IPS-18c (cell line): ENCODE results near the gene PAIP2.
"Not testable (repeated sequence)": the region's sequence is repeated elsewhere in the genome, so short reads cannot be mapped to it uniquely, and the experiment has no call there.

Source experiments
- H3K4me3 ChIP-seq: 2 replicates; pipeline ENCODE4 v1.7.0; 2013; ENCODE audit warnings: low read depth, mild to moderate bottlenecking, low read length, moderate library complexity; ENCODE audit not compliant: insufficient read depth
- H3K9me3 ChIP-seq: one replicate; pipeline ENCODE4 v1.6.1; 2013; ENCODE audit warnings: mild to moderate bottlenecking, low read length, moderate library complexity; ENCODE audit not compliant: control insufficient read depth, insufficient read depth

Gene PAIP2

DNA sequence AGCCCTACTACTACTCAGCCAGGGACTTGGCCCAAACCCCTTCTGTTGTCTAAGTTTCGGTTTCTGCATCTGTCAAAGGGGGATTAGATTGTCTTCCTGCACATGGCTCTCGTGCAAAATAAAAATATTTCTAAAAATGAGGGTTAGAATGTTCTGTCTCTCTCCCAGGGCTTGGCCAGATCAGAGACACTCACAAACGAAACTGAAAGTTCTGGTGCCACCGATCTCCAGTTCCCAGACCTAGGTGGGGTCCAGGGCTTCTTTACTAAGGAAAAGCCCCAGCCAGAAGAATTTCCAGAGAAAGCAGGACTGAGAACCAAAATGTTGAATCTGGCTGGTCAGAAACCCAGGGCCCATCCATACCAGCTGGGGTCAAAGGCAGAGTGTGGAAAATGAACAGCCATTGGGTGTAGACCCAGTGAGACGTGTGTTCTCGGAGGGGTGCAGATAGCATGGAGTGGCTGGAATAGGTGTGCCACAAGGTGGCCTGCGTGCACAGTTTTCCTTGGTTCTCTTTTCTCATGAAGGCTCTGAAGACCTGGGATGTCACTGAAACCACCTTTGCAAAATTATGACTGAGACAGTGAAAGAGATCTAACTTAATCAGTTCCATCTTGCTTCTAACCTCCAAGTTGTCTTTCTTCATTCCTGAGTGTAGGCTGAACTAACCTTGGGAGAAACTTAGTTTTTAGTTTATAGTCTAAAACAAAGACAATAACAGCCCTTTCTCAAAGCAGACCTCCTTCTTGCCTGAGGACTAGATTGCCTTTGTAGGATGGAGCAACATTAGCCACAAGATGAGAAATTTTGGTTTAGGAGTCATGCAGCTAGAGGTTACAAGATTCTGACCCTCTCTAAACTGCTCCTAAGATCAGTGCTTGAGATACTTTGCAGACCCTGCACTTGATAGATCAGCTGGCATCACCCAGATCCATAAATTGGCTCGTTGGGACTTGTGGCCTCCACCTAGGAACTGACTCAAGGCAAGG, 43.7 kb downstream of the PAIP2 start:
- no peak overlapping the region for H3K4me3 ChIP-seq

DNA sequence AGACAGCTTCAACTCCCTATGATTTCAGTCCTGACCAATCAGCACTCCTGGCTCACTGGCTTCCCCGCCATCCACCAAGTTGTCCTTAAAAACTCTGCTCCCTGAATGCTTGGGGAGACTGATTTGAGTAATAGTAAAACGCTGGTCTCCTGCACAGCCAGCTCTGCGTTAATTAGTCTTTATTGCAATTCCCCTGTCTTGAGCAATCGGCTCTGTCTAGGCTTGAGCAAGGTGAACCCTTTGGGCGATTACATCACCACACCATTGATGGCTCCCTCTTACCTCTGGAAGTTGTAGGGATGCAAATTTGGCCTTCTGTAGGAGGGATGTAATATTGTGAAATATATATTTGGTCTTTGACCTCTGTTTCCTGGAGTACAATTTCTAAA, 44.4 kb downstream of the PAIP2 start:
- Histone ChIP-seq H3K9me3 (no peaks in the 10 kb centered on the region), H3K4me3 (no peak overlapping the region)

More for the DNA sequence above, 43.7 kb downstream of the PAIP2 start:
- H3K9me3 ChIP-seq, result no peaks in the 10 kb centered on the region

DNA sequence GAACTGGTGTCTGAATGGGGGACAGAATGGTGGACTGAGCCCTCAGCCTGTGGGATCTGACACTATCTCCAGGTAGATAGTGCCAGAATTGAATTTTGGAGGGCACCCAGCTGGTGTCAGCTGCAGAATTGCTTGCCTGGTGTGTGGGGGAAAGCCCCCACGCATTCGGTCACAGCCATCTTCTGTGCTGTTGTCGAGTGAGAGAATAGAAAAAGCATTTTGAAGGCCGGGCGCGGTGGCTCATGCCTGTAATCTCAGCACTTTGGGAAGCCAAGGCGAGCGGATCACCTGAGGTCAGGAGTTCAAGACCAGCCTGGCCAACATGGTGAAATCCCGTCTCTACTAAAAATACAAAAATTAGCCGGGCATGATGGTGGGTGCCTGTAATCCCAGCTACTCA, 45.3 kb downstream of the PAIP2 start:
- not testable (repeated sequence) for H3K4me3 ChIP-seq, H3K9me3 ChIP-seq

DNA sequence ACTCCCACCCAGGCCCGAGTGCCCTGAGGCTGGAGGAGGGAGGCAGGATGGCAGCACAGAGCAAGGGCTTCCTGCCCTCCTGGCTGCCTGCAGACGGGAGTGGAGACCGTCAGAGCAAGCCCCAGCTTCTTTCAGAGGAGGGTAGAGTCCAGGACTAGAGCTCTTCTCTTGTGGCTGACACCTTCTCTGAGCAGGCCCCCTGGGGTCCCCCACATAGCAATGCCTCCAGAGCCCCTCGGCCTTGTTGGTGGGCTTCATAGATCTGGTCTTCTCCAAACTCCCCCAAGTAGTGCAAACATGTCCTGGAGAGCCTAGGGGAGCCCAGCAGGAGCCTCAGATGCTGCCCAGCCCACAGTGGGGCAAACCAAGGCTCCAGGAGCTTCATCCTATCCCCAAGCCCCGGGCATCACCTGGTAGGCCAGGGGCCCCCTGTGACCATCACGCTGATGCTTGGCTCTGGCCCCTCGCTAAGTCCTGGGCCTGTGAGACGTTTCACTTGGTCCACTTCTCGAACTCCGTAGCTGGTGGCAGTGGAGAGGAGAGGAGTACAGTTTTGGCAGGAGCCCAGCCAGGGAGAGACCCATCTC, 46.0 kb downstream of the PAIP2 start:
- no peak overlapping the region for H3K4me3 ChIP-seq
- H3K9me3 ChIP-seq, result no peaks in the 10 kb centered on the region

DNA sequence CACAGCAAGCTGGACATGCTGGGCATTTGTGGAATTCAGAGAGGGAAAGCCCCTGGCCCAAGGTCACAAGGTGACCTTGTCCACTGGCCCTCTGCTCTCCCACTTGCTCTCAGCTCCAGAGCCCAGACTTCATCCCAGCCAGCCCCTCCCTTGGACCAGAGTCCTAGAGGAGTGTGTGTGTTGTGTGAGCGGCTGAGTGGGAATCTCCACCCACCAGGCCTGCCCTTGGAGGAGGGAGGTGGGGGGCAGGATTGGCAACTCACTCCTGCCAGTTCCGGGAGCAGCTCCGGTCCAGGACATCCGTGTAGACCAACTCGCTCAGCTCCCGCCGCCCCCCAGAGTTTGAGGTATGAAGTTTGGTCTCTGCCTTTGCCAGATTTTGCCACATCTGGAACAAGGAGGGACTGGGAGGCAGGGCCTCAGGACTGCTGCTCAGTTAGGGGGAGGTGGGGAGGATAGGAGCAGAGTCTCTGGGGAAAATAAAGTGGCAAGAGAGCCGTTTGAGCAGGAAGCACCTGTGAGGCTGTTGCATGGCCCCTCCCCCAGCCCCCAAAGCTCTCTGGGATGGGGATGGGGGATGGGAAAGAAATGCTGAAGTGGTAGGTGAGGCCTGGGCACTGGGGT, 46.7 kb downstream of the PAIP2 start:
- H3K9me3 ChIP-seq, result no peaks in the 10 kb centered on the region
- no peak overlapping the region for H3K4me3 ChIP-seq

DNA sequence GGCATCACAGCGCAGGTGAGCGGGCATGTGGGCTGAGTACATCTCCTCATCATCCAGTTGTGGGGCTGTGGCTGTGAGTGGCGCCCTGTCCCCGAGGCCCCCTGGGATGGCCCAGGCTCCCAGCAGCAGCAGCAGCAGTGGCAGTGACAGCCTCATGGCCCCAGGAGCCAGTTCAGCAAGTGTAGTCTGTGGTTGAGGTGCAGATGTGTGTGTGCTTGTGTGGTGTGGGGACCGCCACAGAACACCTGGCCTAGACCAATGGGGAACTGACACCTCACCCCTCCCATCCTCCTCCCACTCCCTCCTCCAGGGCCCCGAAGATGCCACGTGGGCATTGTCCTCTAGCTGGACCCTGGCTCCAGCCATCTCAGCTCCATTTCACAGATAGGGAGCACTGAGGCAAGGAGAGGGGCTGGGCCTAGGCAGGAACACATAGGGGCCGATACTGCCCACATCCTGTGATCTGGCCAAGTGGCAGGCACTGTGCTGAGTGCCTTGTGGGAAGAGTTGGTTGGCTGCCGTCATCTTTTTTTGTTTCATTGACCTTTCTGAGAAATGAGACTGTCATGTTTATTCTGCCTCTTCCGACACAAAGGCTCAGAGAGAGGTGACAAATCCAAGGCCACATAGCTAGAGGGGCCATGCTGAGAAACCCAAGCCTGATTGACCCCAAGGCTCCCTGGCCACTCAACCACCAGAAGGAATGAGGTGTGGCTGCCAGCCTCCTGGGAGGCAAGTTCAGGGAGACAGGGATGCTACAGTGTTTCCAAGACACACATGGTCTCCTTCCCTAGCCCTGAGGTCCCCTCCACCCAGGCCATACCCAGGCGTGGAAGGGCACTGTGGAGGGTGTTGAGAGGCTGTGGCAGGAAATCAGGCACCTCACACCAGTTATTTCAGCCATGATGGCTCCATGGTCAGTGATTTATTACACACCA, 48.3 kb downstream of the PAIP2 start, which contains the start of gene MZB1:
Gene MZB1 (minus strand): TSS at position 213 of the 938 bp plus-strand sequence. CDS start 57 bp downstream, at position 156.
- no peaks in the 10 kb centered on the region for H3K9me3 ChIP-seq
- no peak within 1 kb of the TSS for H3K4me3 ChIP-seq

DNA sequence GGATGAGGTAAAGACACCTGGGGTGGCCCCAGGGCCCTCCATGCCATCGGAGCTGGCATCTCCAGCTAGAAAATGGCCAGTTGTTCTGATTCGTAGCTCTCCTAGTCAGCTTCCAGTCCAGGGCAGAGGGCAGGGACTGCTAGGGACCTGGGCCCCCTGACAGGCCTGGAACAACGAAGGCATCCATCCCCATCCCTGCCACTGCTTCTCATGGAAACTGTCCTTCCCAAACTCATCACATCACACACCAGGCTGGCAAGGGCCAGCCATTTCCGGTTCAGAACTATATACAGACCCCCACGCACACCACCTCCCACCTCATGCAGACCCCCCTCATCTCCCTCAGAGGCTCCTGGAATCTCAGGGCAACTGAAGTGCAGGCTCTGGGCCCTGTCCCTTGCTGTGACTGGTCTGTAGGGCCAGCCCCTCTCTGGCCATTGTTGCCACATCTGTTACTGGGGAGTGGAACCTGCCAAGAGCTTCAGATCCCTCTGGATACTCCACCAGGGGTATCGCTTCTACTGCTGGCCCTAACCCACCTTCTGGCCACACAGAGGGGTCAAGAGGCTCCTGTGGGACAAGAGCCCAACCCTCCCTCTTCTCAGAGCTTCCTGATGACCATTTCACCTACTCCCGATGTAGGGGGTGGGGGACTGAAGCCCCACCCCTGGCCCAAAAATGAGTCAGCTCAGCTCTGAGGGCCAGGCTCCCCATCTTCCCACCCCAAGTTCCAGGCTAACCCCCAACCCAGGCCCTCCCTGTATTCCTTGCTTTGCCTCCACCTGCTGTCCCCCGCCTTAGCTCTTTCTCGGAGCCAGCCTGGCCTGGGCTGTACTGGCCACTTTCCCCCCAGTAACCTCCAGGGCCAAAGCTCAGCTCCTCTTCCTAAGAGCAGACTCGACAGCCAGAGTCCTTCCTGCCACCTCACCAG, 49.2 kb downstream of the PAIP2 start:
- Histone ChIP-seq H3K9me3 (no peaks in the 10 kb centered on the region), H3K4me3 (no peak overlapping the region)

DNA sequence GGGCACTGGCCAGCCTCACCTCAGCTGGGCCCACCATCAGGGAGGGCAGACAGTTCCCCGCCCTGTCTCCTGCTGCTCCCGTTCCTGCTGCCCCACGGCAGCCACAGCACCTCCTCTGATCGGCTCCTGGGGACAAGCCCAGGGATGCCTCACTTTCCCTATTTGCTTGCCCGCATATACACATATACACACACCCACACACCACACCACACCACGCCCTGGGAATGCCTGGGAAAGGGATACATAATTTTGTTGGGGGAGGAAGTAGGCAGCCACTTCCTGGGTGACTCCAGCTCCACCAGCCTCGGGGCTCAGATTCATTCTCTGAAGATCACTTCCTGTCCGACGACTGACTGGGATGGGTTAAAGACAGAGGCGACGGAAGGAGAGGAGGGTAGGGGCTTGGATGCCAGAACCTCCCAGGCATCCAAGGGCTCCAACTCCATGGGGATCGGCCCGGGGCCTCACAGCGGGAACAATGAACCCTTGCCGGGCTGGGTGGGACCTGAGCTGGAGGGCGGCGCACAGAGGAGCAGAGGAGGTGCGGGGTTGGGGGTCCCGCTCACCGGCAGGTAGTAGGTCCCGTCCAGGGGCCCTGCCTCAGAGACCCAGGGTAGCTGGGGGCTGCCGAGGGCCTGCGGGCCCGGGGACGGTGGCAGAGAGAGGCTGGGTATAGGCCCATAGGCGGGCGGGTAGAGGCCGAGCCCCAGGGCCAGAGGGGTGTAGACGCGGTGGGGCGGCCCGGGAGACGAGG, 50.1 kb downstream of the PAIP2 start:
- peak overlapping the region; percentile 61; the same call in 1 of the 2 replicates for H3K4me3 ChIP-seq
- no peaks in the 10 kb centered on the region for H3K9me3 ChIP-seq

DNA sequence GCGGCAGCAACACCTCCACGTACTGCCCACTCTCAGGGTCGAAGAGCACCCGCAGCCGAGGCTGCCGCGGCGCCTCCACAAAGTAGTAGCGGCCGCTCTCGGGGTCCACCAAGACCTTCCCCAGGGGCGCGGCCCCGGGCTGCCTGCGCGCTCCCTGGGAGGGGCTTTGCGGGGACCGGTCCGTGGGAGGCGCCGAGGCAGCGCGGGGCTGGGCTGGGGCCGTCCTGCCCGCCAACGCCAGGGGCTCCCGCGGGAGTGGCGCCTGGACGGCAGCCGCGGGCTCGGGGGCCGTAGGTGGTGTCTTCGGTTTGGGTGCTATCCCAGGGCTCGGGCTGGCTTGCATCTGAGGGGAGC, 50.6 kb downstream of the PAIP2 start:
- peak overlapping the region; percentile 61 for H3K4me3 ChIP-seq

DNA sequence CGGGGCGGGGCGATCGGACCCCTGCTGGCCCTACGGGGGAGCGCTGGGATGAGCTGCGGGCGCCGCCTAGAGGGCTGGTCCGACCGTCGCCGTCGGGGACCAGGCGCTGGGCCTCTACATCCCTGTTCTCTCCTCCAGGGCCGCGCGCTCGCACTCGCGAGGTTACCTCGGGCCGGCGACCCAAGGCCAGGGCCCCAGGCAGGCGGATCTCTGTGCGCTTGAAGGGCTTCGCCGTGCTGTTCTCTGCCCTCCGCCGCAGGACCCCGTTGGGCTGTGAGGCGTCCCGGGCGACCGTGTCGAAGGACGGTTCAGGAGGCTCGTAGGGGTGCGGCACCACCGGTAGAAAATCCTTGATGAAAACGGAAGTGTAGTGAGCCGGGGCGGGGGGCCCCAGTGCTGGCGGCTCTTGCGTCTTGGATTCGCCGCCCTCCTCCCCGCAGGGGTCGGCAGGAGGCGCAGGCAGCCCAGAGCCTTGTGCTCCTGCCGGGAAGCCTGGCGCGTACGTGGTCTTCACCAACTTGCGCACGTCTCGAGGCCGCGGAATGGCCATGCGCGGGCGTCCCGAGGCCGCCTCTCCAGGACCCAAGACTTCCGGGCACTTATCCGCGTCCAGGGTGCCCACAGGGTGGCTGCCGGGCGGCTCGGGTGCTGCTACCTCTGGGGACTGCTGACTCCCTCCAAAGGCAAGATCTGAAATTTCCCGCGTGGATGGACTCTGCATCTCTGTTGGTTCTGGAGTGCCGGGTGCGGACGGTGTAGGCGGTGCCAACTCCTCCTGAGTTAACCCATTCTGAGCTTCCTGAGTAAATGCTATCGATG, 51.2 kb downstream of the PAIP2 start:
- H3K4me3 ChIP-seq, result peak overlapping the region; percentile 61
- no peaks in the 10 kb centered on the region for H3K9me3 ChIP-seq

More for the DNA sequence above, 50.6 kb downstream of the PAIP2 start:
- no peaks in the 10 kb centered on the region for H3K9me3 ChIP-seq

DNA sequence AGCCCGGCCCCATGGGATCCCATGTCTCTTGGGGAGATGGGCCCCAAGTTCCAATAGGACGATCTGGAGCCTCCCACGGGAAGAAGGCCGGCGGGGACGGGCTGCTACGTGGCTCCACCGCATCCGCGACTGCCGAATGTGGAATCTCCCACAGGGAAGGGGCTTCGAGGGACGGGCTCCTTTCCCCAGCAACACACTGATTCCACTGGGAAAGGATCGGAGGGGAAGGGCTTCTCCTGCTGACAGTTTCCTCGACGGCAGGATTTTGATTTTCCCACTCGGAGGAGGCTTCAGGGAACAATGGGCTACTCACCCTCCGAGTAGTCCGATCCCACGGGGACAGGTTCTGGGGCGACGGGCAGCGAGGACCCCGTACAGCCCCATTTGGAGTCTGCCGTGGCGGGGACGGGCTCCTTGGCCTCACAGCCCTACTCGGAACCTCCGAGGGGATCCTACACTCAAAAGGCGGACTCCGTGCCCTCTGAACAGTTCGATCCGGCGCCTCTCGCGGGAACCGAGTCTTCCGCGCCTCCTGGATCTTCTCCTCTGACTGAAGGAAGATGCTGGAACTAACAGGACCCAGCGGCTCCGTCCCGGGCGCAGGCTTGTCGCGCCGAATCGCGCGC, 52.0 kb downstream of the PAIP2 start:
- H3K4me3 ChIP-seq, result peak overlapping the region; percentile 61
- no peaks in the 10 kb centered on the region for H3K9me3 ChIP-seq

DNA sequence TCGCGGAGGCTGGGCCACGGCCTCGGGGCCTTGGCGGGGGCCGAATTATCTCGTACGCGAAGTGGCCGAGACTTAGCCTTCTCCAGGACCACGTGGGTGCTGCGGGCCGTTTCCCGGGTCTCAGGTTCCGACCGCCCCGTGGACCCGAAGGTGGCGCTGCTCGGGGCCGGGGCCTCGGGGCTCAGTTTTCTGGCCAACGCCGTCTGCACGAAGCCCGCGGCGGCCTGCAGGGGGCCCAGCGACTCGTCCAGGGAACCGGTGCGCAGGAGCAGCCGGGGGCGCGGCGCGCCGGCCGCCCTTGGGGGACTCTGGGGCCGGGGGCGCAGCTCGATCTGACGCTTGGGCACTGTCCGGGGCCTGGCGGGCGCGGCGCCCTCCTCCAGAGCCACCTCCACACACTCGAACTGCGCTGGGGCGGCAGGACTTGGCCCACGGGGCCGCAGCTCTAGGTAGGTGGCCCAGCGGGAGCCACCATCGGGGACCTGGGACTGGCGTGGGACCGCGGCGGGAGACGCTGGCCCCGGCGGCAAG, 52.5 kb downstream of the PAIP2 start:
- peak overlapping the region; percentile 61; the same call in 1 of the 2 replicates for H3K4me3 ChIP-seq
- no peaks in the 10 kb centered on the region for H3K9me3 ChIP-seq

DNA sequence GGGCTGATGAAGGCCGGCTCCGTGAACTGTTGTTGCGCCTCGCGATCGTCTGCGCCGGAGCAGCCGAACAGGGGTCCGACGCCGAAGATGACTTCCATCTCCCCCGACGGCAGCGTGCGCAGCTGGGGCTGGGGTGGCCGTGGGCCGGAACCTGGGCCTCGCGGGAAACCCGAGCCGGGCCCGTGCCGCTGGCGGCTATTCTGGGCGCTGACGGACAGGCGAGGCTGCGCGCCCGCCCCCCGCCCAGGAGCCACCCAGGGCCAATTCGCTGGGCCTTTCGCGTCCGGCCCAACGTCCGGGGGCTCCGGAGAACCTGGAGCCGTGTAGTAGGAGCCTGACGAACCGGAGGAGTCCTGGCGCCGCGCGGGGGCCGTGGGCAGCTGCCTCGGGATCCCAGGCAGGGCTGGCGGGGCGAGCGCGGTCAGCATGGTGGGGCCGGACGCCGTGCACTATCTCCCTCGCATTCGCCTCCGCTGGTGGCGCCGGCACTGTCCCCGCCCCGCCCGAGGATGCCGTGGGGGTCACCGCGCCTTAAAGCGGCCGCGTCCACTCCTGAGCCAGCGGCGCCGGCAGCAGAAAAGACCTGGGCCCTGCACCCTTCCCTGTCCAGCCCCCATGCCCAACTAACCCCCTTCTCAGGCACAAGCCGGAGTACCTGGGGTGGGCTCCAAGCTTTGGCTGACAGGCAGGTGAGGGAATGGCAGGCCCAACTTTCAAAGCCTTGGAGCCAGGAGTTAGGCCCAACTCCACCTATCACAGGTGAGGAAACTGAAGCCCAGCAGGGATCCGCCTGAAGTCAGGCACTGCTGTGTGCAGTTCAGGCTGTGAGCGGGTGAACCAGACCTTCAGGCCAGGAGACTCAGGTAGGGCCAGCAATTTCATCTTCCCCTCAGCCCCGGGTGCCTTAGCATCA, 53.3 kb downstream of the PAIP2 start, which contains the start of gene PROB1:
Gene PROB1 (minus strand): TSS at position 451 of the 913 bp plus-strand sequence. CDS start 23 bp downstream, at position 428.
- Histone ChIP-seq H3K9me3 (no peaks in the 10 kb centered on the region), H3K4me3 (peak within 1 kb of the TSS; percentile 61)
